Panc1 (cell line): ENCODE measurements around the gene KCNQ1.
"Not testable (repeated sequence)": the region's sequence is repeated elsewhere in the genome, so short reads cannot be mapped to it uniquely, and the experiment has no call there.

Source experiments
- CTCF ChIP-seq: fragments of 450-650 bp; IDR thresholded peaks from 2 replicates; pipeline ENCODE4 v1.5.1; 2017; ENCODE audit warnings: mild to moderate bottlenecking
- POLR2AphosphoS5 ChIP-seq: IDR thresholded peaks from 2 replicates; pipeline ENCODE4 v1.6.1; 2012; ENCODE audit warnings: mild to moderate bottlenecking, low read depth, low read length, moderate library complexity
- SIN3A ChIP-seq: IDR thresholded peaks from 2 replicates; pipeline ENCODE4 v1.6.1; 2012; ENCODE audit warnings: low read depth, mild to moderate bottlenecking, low read length, moderate library complexity, borderline replicate concordance; ENCODE audit not compliant: insufficient read depth

DNA sequence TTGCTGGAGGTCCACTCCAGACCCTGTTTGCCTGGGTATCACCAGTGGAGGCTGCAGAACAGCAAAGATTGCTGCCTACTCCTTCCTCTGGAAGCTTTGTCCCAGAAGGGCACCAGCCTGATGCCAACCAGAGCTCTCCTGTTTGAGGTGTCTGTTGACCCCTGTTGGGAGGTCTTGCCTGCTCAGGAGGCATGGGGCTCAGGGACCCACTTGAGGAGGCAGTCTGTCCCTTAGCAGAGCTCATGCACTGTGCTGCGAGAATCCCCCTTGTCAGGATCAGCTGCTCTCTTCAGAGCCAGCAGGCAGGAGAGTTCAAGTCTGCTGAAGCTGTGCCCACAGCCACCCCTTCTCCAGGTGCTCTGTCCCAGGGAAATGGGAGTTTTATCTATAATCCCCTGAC, 53.1 kb downstream of the KCNQ1 start:
- TF ChIP-seq CTCF, SIN3A, POLR2AphosphoS5: not testable (repeated sequence)
